GM10266 (cell line): ENCODE data around the gene ORC1.

Source experiments
- DNase-seq: peaks from one replicate; pipeline ENCODE4 v3.0.0; 2012; ENCODE audit errors: extremely low spot score
- CTCF ChIP-seq: IDR thresholded peaks from 2 replicates; pipeline ENCODE4 v1.5.1; 2012; ENCODE audit warnings: mild to moderate bottlenecking, low read depth; ENCODE audit not compliant: control insufficient read depth, insufficient read depth; ENCODE audit errors: missing control alignments

ORC1 gene

GRCh38 chr1:52365746-52366516, 38.3 kb downstream of the ORC1 start, which contains the start of gene CC2D1B:
Gene CC2D1B (minus strand): TSS chr1:52366205. CDS start chr1:52364620, 1,585 bp downstream.
- DNase-seq, result peak; percentile 100
- TF ChIP-seq CTCF, result no peak

- DNase-seq, result peak; percentile 36
- no peak for TF ChIP-seq CTCF
Observed at GRCh38 chr1:52365071-52365745, 39.0 kb downstream of the ORC1 start.

DNA sequence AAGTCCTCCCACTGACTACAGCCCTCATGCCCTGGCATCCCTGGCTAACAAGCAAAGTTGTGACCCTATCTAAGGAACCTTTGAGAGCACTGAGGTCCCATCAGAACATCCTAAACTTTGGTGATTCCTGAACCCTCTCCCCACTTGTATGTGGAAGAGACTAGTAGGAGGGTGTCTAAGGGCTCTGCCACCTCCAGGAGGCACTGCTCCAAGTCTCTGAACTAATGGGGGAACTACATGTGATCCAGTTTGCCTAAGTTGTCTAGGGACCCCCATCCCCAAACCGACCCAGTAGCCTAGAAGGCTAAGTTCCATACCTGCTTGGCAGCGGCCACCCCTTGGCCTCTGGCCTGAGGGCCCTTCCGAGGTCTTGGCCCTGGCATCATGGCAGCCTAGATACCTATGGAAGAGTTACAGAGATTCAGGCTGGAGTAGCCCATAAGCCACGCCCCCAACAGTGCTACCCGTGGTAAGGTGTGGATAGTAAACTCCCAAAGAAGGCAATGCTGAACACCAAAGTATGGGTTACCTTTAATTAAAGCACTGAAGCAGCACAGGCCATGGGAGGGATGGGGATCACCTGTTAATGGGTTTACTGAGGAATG, 39.9 kb downstream of the ORC1 start:
- no peak for TF ChIP-seq CTCF
- DNase-seq, result no peak

GRCh38 chr1:52360595-52360968, 43.6 kb downstream of the ORC1 start:
- no peak for TF ChIP-seq CTCF
- DNase-seq, result no peak

- DNase-seq, result no peak
- no peak for TF ChIP-seq CTCF
Observed at GRCh38 chr1:52359676-52360594, 44.3 kb downstream of the ORC1 start.

DNA sequence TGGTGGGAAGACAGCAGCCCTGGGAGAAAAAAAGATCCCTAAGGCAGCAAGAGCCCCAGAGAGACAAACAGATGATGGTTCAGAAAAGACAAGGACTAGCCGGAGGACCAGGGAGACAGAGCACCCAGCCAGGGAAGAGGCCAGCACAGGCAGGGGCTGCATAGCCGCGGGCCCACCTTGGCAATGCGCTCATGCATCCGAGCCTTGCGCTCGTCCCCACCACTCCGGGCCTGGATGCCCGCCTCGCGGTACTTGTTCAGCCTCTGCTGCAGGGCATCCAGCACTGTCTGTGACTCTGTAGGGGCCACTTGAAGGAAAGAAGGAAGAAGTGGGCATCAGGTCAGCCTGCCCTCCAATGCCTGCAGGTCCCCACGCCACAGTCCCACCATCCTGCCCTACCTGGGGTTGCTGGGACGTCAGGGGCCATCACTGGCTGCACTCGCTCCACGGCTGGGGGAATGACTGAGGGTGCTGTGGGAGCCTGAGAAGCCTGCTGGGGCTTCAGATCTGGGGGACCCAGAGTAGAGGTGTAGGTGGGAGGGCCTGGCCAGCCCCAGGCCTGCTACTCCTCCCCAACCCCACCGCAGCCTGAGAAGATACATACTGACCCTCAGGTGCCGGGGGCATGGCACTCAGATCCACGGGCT, 45.2 kb downstream of the ORC1 start:
- no peak for DNase-seq
- TF ChIP-seq CTCF, result no peak
